ENCODE data around the gene ASIC1.
A peak's percentile ranks its signal among the peaks of the same experiment; 100 is the strongest.

ASIC1 gene

DNA sequence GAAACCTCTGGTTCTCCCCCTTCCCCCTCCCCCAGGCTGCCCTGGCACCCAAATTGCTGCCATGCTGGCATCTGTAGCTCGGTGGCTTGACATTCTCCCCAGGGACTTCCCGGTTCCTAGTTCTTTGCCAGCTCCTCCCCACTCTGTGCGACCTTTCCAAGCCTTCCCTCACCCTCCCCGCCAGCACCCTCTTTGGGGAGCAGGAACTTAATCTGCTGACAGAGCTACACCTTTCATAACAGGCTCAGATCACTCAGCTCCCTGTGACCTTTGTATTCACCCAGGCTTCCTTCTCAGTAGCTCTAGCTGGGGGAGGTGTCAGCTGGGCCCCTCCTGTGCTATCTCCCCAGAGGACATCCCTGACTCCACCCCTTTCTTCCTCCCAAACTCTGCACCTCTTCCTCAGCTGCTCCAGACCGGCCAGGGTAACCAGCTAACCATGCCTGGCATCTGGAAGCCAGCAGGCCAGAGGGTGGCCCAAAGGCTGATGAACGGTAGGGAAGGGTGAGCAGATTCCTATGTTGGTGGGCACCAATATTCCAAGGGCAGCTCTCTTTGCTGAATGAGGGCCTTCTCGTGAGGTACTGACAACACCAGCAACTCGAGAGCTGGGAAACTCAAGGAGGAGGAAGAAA is 52.8 kb downstream of the ASIC1 start:
- DNase-seq = no peak

DNA sequence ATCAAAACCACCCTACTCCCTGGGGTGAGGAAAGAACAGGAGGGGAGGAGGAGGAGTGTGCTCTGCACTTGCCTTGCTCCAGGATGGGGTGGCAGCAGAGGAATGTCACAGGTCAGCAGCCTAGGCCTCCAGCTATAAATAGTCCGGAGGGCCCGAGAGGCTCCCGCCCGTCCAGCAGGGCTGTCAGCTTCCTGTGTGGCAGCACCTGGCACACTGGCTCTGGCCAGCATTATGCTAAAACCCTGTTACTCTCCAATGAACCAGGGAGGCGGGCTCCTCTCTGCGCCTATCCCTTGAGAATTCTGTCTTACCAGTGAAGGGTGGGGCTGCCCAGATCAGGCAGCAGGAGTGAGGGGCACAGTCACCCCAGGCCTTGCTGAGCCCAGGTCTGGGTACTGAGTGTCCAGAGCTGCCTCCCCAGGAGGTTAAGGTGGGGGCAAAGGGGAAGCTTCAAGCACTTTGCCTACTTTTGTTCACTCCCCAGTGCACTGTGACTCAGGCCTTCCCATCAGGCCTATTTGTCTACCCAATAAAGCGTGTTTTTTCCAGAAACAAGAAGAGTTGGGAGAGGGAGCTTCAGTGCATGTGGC is 53.5 kb downstream of the ASIC1 start:
- no peak for DNase-seq

DNA sequence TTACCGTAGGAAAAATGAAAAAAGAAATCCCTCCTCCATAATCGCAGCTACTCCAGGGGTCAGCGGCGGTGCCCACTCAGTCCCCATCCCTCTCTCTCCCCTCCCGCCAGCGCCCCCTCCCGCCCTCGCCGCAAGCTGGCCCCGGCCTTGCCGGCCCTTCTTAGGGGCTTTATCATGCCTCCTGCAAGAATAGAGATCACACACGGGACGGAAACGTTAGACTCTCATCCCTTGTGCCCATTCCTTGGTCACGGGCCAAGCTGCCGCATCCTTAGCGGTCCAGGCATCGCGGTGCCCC is 53.9 kb downstream of the ASIC1 start:
- no peak for DNase-seq

DNA sequence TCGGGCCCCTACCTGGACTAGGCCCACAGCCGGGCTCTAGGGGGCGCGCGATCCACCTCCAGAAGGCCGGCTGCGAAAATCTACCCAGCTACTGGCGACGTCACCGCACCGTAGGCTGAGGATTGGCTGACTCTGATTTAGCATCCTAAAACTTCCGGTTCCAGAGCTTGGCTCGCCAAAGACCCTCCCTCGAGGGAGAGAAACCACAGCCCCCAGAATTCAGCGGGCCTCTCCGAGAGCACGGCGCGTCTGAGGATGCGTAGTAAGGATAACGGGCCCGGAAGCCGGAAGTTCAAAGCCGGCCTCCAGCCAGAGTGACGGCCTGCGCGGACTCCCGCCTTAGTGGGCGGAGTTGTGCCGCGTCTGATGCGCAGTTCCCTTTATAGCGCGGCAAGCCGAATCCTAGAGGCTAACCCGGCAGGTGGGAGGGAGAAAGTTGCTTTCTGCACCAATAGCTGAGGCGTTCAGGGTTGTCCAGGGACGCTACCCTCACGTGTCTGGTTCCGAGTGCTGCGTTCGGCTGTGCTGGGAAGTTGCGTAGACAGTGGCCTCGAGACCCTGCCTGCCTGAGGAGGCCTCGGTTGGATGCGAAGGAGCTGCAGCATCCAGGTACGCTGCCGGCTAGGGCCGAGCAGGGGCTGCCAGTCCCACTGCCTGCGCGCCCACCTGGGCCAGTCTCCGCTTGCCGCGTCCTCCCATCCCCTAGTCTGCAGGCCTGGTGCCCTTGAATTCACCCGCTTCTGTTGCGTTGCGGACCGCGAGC is 54.5 kb downstream of the ASIC1 start, which contains the start of gene COX14:
TSS of gene COX14 (plus strand) at position 544 of the 763 bp plus-strand sequence. CDS start 7,808 bp downstream, outside the sequence.
- peak; percentile 98 for DNase-seq

DNA sequence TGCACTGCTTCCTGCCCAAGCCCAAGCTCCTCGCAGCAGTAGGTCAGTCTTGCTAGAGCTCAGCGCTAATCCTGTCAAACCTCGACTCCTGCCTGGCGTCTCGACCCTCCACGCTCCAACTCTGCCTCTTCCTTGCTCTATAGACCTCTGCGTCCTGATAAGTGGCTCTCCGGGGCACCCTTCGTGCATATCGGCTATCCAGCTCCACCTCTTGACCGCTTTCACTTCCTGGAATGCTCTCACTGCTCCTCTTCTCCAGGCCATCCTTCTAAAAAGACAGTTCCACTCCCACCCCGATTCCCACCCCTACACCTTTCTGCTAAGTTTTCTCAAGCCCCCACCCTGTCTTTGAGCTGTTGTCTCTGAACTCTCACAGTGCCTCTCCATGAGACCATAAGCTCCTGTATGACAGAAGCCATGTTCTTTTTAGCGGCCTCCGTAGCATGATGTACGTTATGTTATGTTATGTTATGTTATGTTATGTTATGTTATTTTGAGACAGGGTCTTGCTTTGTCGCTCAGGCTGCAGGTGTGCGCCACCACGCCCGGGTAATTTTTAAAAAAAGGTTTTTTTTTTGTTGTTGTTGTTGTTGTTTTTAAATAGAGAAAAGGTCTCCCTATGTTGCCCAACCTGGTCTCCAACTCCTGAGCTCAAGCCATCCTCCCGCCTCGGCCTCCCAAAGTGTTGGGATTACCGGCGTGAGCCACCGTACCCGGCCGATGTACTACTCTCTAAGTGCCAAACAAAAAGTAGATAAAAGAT is 55.2 kb downstream of the ASIC1 start:
- no peak for DNase-seq

DNA sequence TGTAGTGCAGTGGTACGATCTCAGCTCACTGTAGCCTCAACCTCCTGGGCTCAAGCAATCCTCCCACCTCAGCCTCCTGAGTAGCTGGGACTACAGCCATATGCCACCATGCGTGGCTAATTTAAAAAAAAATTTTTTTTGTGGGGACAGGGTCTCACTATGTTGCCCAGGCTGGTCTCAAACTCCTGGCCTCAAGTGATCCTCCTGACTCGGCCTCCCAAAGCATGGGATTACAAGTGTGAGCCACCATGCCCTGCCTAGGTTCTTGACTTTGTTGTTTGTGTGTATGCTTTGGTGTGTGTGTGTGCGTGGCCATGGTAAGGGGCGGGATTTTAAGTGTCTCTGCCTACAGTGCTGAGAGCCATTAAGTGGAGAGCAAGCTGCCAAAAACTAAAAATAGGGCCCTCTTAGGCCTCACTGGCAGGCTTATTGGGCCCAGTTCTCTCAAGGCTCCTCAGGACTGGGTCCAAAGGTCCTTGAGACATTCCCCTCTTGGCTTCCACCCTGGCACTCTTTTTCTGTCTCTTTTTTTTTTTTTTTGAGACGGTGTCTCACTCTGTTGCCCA is 59.7 kb downstream of the ASIC1 start:
- DNase-seq = no peak

DNA sequence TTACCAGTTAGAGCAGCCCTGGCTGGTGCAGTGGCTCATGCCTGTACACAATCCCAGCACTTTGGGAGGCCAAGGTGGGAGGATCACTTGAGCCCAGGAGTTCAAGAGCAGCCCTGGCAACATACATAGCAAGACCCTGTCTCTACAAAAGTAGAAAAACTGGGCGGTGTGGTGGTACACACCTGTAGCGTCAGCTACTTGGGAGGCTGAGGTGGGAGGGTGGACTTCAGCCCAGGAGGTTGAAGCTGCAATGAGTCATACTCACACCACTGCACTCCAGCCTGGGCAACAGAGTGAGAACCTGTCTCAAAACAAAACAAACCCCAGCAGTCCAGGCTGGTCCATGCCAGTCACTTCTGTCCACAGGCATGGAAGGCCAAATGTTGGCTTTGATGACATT is 62.0 kb downstream of the ASIC1 start:
- DNase-seq = no peak

DNA sequence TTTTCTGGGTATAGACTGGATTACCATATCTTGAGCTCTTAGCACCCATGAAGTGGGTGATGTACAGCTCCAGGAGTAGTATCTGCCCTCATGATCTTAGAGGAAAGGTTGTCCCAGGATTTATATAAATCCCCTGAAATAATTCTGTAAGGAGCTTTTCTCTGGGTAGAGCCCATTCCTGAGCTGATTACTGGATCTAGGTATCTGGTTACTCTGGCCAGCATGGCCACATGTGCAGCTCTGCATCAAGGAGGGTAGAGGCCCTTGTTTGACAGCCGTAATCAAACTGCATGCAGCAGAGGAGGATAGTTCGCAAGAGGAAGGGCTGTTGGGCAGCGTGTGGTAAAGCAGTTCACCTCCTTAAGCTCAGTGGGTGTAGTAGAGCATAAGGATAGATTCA is 63.1 kb downstream of the ASIC1 start:
- no peak for DNase-seq

DNA sequence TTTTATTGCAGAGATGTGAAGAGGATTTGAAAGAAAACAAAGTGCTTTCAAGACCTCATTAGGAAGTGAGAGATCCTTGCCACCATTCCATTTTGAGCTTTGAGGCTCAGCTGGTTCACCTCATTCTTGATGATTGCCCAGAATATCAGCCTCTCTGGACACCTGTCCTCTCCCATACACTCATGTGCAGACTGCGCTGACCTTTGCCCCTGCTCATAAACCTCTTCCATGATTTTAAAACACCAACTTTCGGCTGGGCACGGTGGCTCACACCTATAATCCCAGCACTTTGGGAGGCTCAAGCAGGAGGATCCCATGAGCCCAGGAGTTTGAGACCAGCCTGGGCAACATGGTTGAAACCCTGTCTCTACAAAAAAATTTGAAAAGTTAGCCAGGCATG is 63.6 kb downstream of the ASIC1 start:
- DNase-seq = no peak

DNA sequence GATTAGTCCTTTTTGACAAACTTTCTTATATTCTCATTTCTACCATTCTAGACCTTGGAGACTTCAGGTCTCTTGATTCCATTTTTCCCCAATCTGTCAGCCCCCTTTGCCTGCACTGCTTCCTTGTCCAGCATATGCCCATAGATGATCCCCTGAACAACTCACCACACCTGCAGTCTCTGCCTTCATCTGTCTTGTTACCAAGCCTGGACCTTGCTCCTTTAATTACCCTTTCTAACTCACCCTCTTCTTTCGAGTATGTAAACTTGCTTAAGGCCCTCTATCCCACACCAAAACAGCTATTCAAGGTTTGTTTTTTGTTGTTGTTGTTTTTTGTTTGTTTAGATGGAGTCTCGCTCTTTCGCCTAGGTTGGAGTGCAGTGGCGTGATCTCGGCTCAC is 64.2 kb downstream of the ASIC1 start:
- no peak for DNase-seq

DNA sequence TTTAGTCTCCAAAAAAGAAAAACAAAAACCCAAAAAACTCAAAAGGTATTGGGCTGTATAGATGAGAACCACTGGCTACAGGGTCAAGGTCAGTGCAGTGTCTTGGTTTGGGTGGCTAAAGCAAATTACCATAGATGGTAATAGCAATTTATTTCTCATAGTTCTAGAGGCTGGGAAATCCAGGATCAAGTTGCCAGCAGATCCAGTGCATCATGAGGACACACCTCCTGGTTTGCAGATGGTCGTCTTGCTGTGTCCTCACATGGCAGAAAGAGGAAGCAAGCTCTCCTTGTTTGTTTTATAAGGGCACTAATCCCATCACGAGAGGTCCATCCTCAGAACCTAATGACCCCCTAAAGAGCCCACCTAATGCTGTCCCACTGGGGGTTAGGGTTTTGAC is 65.8 kb downstream of the ASIC1 start:
- DNase-seq = no peak

DNA sequence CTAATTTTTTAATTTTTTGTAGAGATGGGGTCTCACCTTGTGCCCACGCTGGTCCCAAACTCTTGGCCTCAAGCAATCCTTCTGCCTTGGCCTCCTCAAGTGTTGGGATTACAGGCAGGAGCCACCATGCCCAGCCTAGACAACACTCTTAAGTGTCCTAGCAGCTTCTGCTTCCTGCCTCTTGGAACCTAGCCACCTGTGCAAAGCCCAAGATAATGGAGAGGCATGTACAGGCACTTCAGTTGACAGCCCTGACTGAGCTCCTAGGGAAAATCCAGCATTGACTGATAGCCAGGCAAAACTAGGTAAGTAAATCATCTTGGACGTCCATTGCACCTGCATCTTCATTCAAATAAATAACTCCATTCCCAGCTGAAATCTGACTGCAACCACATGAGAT is 70.2 kb downstream of the ASIC1 start:
- DNase-seq = no peak

DNA sequence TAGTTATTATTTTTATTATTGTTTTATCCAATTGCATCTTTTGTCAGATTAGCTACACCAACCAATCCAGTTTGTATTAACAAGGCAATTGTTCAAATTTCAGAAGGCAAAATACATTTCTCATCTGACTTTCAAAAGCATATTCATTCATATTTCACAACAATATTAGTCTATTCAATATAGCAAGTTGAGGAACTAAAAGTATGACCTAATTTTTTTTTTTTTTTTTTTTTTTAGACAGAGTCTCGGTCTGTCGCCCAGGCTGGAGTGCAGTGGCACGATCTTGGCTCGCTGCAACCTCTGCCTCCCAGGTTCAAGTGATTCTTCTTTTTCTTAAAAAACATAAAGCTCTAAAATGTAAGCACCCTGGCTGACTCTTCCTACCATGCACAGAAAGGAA is 71.9 kb downstream of the ASIC1 start:
- DNase-seq = no peak

DNA sequence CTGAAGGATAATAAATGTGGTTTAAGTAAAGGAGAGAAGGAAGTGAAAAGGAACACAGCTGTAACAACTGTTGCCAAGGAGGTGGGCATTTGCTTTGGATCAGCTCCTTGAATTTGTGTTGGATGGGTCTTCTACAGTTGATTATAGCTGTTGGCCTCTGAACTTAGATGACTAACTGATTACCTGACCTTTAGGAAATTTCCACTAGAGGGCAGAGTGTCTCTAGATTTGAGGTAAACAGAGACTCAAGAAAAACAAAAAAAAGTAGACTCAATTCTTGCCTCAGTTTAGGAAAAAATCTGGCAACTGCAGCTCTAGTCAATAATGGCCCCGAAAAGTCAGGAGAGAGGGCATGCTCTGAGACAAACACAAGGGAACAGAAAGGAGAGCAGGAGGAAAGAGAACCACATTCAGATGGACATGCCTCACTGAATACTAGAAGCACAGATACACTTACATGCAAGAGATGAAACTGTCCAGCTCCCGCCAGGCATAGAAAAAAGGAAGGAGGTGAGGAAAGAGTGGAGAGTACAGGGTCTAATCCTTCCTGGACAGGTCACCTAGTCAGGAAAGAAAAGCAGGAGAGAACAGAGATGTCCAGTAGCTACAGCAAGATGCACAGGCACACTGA is 75.2 kb downstream of the ASIC1 start:
- DNase-seq = no peak

Measured in NCI-H748 treated with DMSO at 0.1 percent for 48 hours (cell line).